HFFc6 (cell line): ENCODE measurements around the gene ID4. TPM values are rescaled to one million over a fixed set of nuclear protein-coding genes. Genes with fewer than 3 reads are reported as not detected.
A peak's percentile ranks its signal among the peaks of the same experiment; 100 is the strongest.

ENCODE experiments used
- DNase-seq: peaks from one replicate; pipeline ENCODE4 v3.0.0-alpha.2; 2018
- H3K27ac Mint-ChIP-seq: 2 replicates; pipeline ENCODE4 v1.8.0; 2020; ENCODE audit warnings: mild to moderate bottlenecking, mixed read lengths
- H3K27me3 Mint-ChIP-seq: 2 replicates; pipeline ENCODE4 v1.8.0; 2021; ENCODE audit warnings: mild to moderate bottlenecking, moderate library complexity, mixed read lengths; ENCODE audit not compliant: insufficient read depth
- H3K36me3 Mint-ChIP-seq: 2 replicates; pipeline ENCODE4 v1.8.0; 2021; ENCODE audit warnings: low read depth, mixed read lengths
- H3K4me1 Mint-ChIP-seq: 2 replicates; pipeline ENCODE4 v1.8.0; 2020; ENCODE audit warnings: low read depth, mixed read lengths
- H3K4me3 Mint-ChIP-seq: 2 replicates; pipeline ENCODE4 v1.8.0; 2020; ENCODE audit warnings: mild to moderate bottlenecking, moderate library complexity, mixed read lengths
- H3K9me3 Mint-ChIP-seq: 2 replicates; pipeline ENCODE4 v1.8.0; 2020; ENCODE audit warnings: mild to moderate bottlenecking, mixed read lengths
- CTCF ChIP-seq: fragments of 200-600 bp; sonication (generic); IDR thresholded peaks from 2 replicates; pipeline ENCODE4 v1.5.0; 2021; ENCODE audit warnings: antibody characterized with exemption, mild to moderate bottlenecking
- total RNA-seq, 6 experiments: library from RNA; stranded (reverse); fragmentation: NEBNext Ultra II Directional; extraction: Animal tissue kit (Norgen Biotek cat#: 25700); gene quantifications; 2 replicates in 1 of 6; 3 replicates in 5 of 6; pipeline ENCODE4 v1.2.3, GENCODE V29; 2021

ID4 gene
- total RNA-seq, 6 experiments from 2014 or later = 7.2 to 11.9 (median 10.9) TPM

GRCh38 chr6:19796452-19796851 is 40.7 kb upstream of the ID4 start:
- Mint-ChIP-seq H3K4me3 (no peak overlapping the region), H3K27ac (no peak overlapping the region), H3K4me1 (peaks cover 52% of the 10 kb centered on the region), H3K27me3 (no peaks in the 10 kb centered on the region), H3K36me3 (peaks cover 24% of the 10 kb centered on the region), H3K9me3 (peaks cover 15% of the 10 kb centered on the region)
- no peak for DNase-seq
- TF ChIP-seq CTCF = no peak

GRCh38 chr6:19798362-19798761 is 38.8 kb upstream of the ID4 start:
- peaks cover 20% of the 10 kb centered on the region for H3K36me3 Mint-ChIP-seq
- DNase-seq = no peak
- H3K4me1 Mint-ChIP-seq = peaks cover 70% of the 10 kb centered on the region
- no peaks in the 10 kb centered on the region for H3K27me3 Mint-ChIP-seq
- H3K4me3 Mint-ChIP-seq = no peak overlapping the region
- H3K27ac Mint-ChIP-seq = no peak overlapping the region
- no peak for TF ChIP-seq CTCF
- peaks cover 15% of the 10 kb centered on the region for H3K9me3 Mint-ChIP-seq

GRCh38 chr6:19802656-19803055 is 34.5 kb upstream of the ID4 start:
- H3K9me3 Mint-ChIP-seq = no peaks in the 10 kb centered on the region
- H3K27ac Mint-ChIP-seq = peak overlapping the region; percentile 97
- peaks cover 61% of the 10 kb centered on the region for H3K4me1 Mint-ChIP-seq
- no peak for TF ChIP-seq CTCF
- no peak for DNase-seq
- H3K36me3 Mint-ChIP-seq = peaks cover 10% of the 10 kb centered on the region; the same call in 1 of the 2 replicates
- peak overlapping the region; percentile 97 for H3K4me3 Mint-ChIP-seq
- H3K27me3 Mint-ChIP-seq = peaks cover 1% of the 10 kb centered on the region; the same call in 1 of the 2 replicates

- Mint-ChIP-seq H3K4me3 (peak overlapping the region; percentile 97), H3K9me3 (no peaks in the 10 kb centered on the region), H3K4me1 (peaks cover 57% of the 10 kb centered on the region), H3K27ac (peak overlapping the region; percentile 97), H3K36me3 (peaks cover 10% of the 10 kb centered on the region; the same call in 1 of the 2 replicates), H3K27me3 (peaks cover 1% of the 10 kb centered on the region; the same call in 1 of the 2 replicates)
- peak; percentile 47 for DNase-seq
- TF ChIP-seq CTCF = no peak
These were observed 33.6 kb upstream of the ID4 start for GRCh38 chr6:19803331-19804204.

GRCh38 chr6:19804205-19805128 is 32.7 kb upstream of the ID4 start:
- Mint-ChIP-seq H3K4me3 (peak overlapping the region; percentile 97), H3K27me3 (peaks cover 1% of the 10 kb centered on the region; the same call in 1 of the 2 replicates), H3K27ac (peak overlapping the region; percentile 97), H3K9me3 (no peaks in the 10 kb centered on the region), H3K4me1 (peaks cover 48% of the 10 kb centered on the region), H3K36me3 (peaks cover 8% of the 10 kb centered on the region; the same call in 1 of the 2 replicates)
- DNase-seq = peak; percentile 97
- TF ChIP-seq CTCF = no peak
